PC-3 (cell line): Measurements from ENCODE around the gene SH2D3A.
"Not testable (repeated sequence)": the region's sequence is repeated elsewhere in the genome, so short reads cannot be mapped to it uniquely, and the experiment has no call there.

Experiments
- EZH2phosphoT487 ChIP-seq: fragments of 300-600 bp; sonication (generic); IDR thresholded peaks from 2 replicates; pipeline ENCODE4 v1.6.1; 2018; ENCODE audit warnings: mild to moderate bottlenecking, antibody characterized with exemption, low read length, borderline replicate concordance
- TF ChIP-seq, protein P1 (sequence below): fragments of 300-600 bp; sonication (generic); conservative IDR thresholded peaks from 2 replicates; pipeline ENCODE4 v1.5.1; 2017; ENCODE audit warnings: antibody characterized with exemption, low read depth, mild to moderate bottlenecking, low read length

DNA sequence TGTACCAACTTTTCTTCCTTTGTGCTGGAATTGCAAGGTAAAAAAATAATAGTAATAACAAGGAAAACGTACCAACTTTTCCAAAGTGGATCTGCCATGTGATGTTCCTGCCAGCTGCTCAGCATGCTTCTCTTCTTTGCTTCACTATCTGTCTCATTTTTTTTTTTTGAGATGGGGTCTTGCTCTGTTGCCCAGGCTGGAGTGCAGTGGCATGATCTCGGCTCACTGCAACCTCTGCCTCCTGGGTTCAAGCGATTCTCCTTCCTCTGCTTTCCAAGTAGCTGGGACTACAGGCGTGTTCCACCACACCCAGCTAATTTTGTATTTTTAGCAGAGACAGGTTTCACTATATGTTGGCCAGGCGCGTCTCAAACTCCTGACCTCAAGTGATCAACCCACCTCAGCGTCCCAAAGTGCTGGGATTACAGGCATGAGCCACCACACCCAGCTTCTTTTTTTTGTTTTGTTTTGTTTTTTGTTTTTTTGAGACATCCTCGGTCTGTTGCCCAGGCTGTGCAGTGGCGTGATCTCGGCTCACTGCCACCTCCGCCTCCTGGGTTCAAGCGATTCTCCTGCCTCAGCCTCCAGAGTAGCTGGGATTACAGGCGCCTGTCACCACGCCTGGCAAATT, 33.0 kb upstream of the SH2D3A start:
- TF ChIP-seq, protein P1, sequence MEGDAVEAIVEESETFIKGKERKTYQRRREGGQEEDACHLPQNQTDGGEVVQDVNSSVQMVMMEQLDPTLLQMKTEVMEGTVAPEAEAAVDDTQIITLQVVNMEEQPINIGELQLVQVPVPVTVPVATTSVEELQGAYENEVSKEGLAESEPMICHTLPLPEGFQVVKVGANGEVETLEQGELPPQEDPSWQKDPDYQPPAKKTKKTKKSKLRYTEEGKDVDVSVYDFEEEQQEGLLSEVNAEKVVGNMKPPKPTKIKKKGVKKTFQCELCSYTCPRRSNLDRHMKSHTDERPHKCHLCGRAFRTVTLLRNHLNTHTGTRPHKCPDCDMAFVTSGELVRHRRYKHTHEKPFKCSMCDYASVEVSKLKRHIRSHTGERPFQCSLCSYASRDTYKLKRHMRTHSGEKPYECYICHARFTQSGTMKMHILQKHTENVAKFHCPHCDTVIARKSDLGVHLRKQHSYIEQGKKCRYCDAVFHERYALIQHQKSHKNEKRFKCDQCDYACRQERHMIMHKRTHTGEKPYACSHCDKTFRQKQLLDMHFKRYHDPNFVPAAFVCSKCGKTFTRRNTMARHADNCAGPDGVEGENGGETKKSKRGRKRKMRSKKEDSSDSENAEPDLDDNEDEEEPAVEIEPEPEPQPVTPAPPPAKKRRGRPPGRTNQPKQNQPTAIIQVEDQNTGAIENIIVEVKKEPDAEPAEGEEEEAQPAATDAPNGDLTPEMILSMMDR, result not testable (repeated sequence)
- not testable (repeated sequence) for TF ChIP-seq EZH2phosphoT487
